ENCODE results near the gene UBE2D3. TPM values are rescaled to one million over a fixed set of nuclear protein-coding genes. Genes with fewer than 3 reads are reported as not detected.

UBE2D3 gene
- total RNA-seq, 2 donors from 2014 or later, result 526 to 528 TPM

Other genes with a start within 250 kb of the UBE2D3 start
- 10 to 100 TPM; 20.0 to 27.0 TPM for gene MANBA, start 66.6 kb downstream of the UBE2D3 start, total RNA-seq
- gene CISD2, start 41.4 kb upstream of the UBE2D3 start, total RNA-seq, result 10 to 100 TPM; 14.3 to 14.4 TPM
- 1 to 10 TPM; 1.4 to 4.6 TPM for gene SLC9B1, start 192.2 kb upstream of the UBE2D3 start, total RNA-seq
- gene SLC9B2, start 249.2 kb upstream of the UBE2D3 start, total RNA-seq, result 10 to 100 TPM; 22.0 to 25.4 TPM

Data from T-helper 17 cell (primary cell).